ENCODE measurements around the gene EEIG2.
"Not testable (repeated sequence)": the region's sequence is repeated elsewhere in the genome, so short reads cannot be mapped to it uniquely, and the experiment has no call there.

EEIG2 gene

GRCh38 chr1:108559215-108560186, at the start of gene EEIG2:
Gene EEIG2 (plus strand): TSS chr1:108560100. CDS start chr1:108560429, 329 bp downstream.
- POLR2A ChIA-PET = interaction anchor here (0.9 to 2.5 kb wide), 7 partner anchors 9 to 359 kb away, joined by 3 to 12 read pairs (median 5); partner anchors contain the start of genes PRPF38B and SLC25A24
- CTCF ChIA-PET = interaction anchor here (0.7 to 2.0 kb wide), 13 partner anchors 8 to 359 kb away, joined by 3 to 9 read pairs (median 4); partner anchors contain the start of gene SLC25A24
- peak; percentile 95 for DNase-seq (ENCODE audit: extremely low spot score)
- TF ChIP-seq SUZ12 (IDR thresholded peaks at IDR 0.05) = no peak
- TF ChIP-seq FOXA1 (IDR thresholded peaks at IDR 0.05) = no peak
- peak; percentile 32; the same call in 1 of the 2 replicates for TF ChIP-seq FOXM1 (IDR thresholded peaks at IDR 0.05; ENCODE audit: borderline replicate concordance)
- no peak for TF ChIP-seq PKNOX1 (IDR thresholded peaks at IDR 0.05)
- TF ChIP-seq ARNT (IDR thresholded peaks at IDR 0.05) = peak; percentile 54; the same call in 1 of the 2 replicates
- 0 out of 2 replicates have a peak, but pooled peaks have one; percentile 36 for TF ChIP-seq L3MBTL2 (conservative IDR thresholded peaks at IDR 0.05)
- no peak for TF ChIP-seq LEF1 (IDR thresholded peaks at IDR 0.05; ENCODE audit: borderline replicate concordance)
- no peak for TF ChIP-seq FOXK2 (IDR thresholded peaks at IDR 0.05)
- TF ChIP-seq SP1 (IDR thresholded peaks at IDR 0.05) = no peak
- no peak for TF ChIP-seq CTBP1 (IDR thresholded peaks at IDR 0.05; ENCODE audit: borderline replicate concordance)

- DNase-seq (ENCODE audit: extremely low spot score) = no peak
- CTCF ChIA-PET = interaction anchor here (0.6 to 2.0 kb wide), 5 partner anchors 11 to 1017 kb away, joined by 3 to 23 read pairs (median 3); no protein-coding TSS in a partner anchor
- POLR2A ChIA-PET = no interaction called here
- no peak for TF ChIP-seq L3MBTL2 (conservative IDR thresholded peaks at IDR 0.05)
- no peak for TF ChIP-seq BHLHE40 (IDR thresholded peaks at IDR 0.05; ENCODE audit: borderline replicate concordance)
- no peak for TF ChIP-seq LEF1 (IDR thresholded peaks at IDR 0.05; ENCODE audit: borderline replicate concordance)
- no peak for TF ChIP-seq SP1 (IDR thresholded peaks at IDR 0.05)
- no peak for TF ChIP-seq ZNF384 (IDR thresholded peaks at IDR 0.05)
- no peak for TF ChIP-seq FOXA1 (IDR thresholded peaks at IDR 0.05)
Observed at GRCh38 chr1:108511764-108512163, 48.1 kb upstream of the EEIG2 start.

- POLR2A ChIA-PET = interaction anchor here (1.0 kb wide), 1 partner anchor 180 kb away, joined by 6 read pairs; the partner anchor contains the start of gene PRPF38B
- peak; percentile 40 for DNase-seq (ENCODE audit: extremely low spot score)
- no peak for TF ChIP-seq ARNT (IDR thresholded peaks at IDR 0.05)
- no peak for TF ChIP-seq L3MBTL2 (conservative IDR thresholded peaks at IDR 0.05)
- TF ChIP-seq PKNOX1 (IDR thresholded peaks at IDR 0.05) = no peak
- no peak for TF ChIP-seq SUZ12 (IDR thresholded peaks at IDR 0.05)
- no peak for TF ChIP-seq SP1 (IDR thresholded peaks at IDR 0.05)
- no peak for TF ChIP-seq TARDBP (IDR thresholded peaks at IDR 0.05)
- TF ChIP-seq BHLHE40 (IDR thresholded peaks at IDR 0.05; ENCODE audit: borderline replicate concordance) = no peak
- no peak for TF ChIP-seq ELF4 (IDR thresholded peaks at IDR 0.05)
- TF ChIP-seq ZNF384 (IDR thresholded peaks at IDR 0.05) = no peak
- no peak for TF ChIP-seq FOXM1 (IDR thresholded peaks at IDR 0.05; ENCODE audit: borderline replicate concordance)
- no peak for TF ChIP-seq FOXA1 (IDR thresholded peaks at IDR 0.05)
- no peak for TF ChIP-seq CTBP1 (IDR thresholded peaks at IDR 0.05; ENCODE audit: borderline replicate concordance)
- no peak for TF ChIP-seq FOXK2 (IDR thresholded peaks at IDR 0.05)
- no peak for TF ChIP-seq LEF1 (IDR thresholded peaks at IDR 0.05; ENCODE audit: borderline replicate concordance)
- TF ChIP-seq NFRKB (IDR thresholded peaks at IDR 0.05) = no peak
- no peak for TF ChIP-seq HDGF (IDR thresholded peaks at IDR 0.05; ENCODE audit: borderline replicate concordance)
- CTCF ChIA-PET = interaction anchor here (0.6 to 2.0 kb wide), 11 partner anchors 9 to 731 kb away, joined by 3 to 23 read pairs (median 3); partner anchors contain the start of gene PRPF38B
Observed at GRCh38 chr1:108512239-108513043, 47.5 kb upstream of the EEIG2 start.

GRCh38 chr1:108513044-108513415, 46.9 kb upstream of the EEIG2 start:
- ChIA-PET CTCF (interaction anchor here (0.6 to 2.0 kb wide), 8 partner anchors 9 to 448 kb away, joined by 3 to 23 read pairs (median 3); partner anchors contain the start of gene PRPF38B), POLR2A (interaction anchor here (1.0 kb wide), 1 partner anchor 179 kb away, joined by 6 read pairs; the partner anchor contains the start of gene PRPF38B)
- TF ChIP-seq ARNT (IDR thresholded peaks at IDR 0.05) = no peak
- no peak for TF ChIP-seq BHLHE40 (IDR thresholded peaks at IDR 0.05; ENCODE audit: borderline replicate concordance)
- TF ChIP-seq SUZ12 (IDR thresholded peaks at IDR 0.05) = no peak
- TF ChIP-seq HDGF (IDR thresholded peaks at IDR 0.05; ENCODE audit: borderline replicate concordance) = no peak
- TF ChIP-seq TARDBP (IDR thresholded peaks at IDR 0.05) = no peak
- no peak for TF ChIP-seq SP1 (IDR thresholded peaks at IDR 0.05)
- TF ChIP-seq FOXA1 (IDR thresholded peaks at IDR 0.05) = no peak
- TF ChIP-seq L3MBTL2 (conservative IDR thresholded peaks at IDR 0.05) = no peak
- no peak for TF ChIP-seq PKNOX1 (IDR thresholded peaks at IDR 0.05)
- no peak for TF ChIP-seq ELF4 (IDR thresholded peaks at IDR 0.05)
- TF ChIP-seq FOXK2 (IDR thresholded peaks at IDR 0.05) = no peak
- no peak for TF ChIP-seq CTBP1 (IDR thresholded peaks at IDR 0.05; ENCODE audit: borderline replicate concordance)
- DNase-seq (ENCODE audit: extremely low spot score) = no peak

GRCh38 chr1:108513914-108514313, 46.0 kb upstream of the EEIG2 start:
- DNase-seq (ENCODE audit: extremely low spot score); CTCF ChIA-PET; POLR2A ChIA-PET: not testable (repeated sequence)

GRCh38 chr1:108517301-108517897, 42.5 kb upstream of the EEIG2 start:
- DNase-seq (ENCODE audit: extremely low spot score); POLR2A ChIA-PET; CTCF ChIA-PET: not testable (repeated sequence)

Data from HEK293T (cell line).